HepG2 (cell line): ENCODE measurements around the gene DCP1B. TPM values are rescaled to one million over a fixed set of nuclear protein-coding genes. Genes with fewer than 3 reads are reported as not detected.
A peak's percentile ranks its signal among the peaks of the same experiment; 100 is the strongest.

Source experiments
- AGO1 ChIP-seq: fragments of 200-400 bp; formaldehyde crosslinking; IDR thresholded peaks from 2 replicates; pipeline ENCODE4 v1.6.1; 2017; ENCODE audit warnings: mild to moderate bottlenecking, low read depth, low read length, moderate library complexity; ENCODE audit not compliant: poor library complexity, severe bottlenecking
- ARID2 ChIP-seq: sonication (generic); formaldehyde crosslinking; IDR thresholded peaks from 2 replicates; pipeline ENCODE4 v1.8.1; 2022; ENCODE audit warnings: mild to moderate bottlenecking, missing genetic modification reagents, borderline replicate concordance
- CBFB ChIP-seq: sonication (generic); formaldehyde crosslinking; IDR thresholded peaks from 2 replicates; pipeline ENCODE4 v1.4.0; 2020; ENCODE audit warnings: missing genetic modification reagents
- FOXK2 ChIP-seq: fragments of 450-650 bp; IDR thresholded peaks from 2 replicates; pipeline ENCODE4 v1.6.1; 2016
- HNF4A ChIP-seq: sonication (generic); formaldehyde crosslinking; IDR thresholded peaks from 2 replicates; pipeline ENCODE4 v1.4.0; 2020; ENCODE audit warnings: missing genetic modification reagents
- KDM2A ChIP-seq: sonication (generic); formaldehyde crosslinking; IDR thresholded peaks from 2 replicates; pipeline ENCODE4 v1.4.0; 2020; ENCODE audit warnings: low read depth, missing genetic modification reagents, borderline replicate concordance
- MATR3 ChIP-seq: sonication (generic); formaldehyde crosslinking; IDR thresholded peaks from 2 replicates; pipeline ENCODE4 v1.4.0; 2020; ENCODE audit warnings: missing genetic modification reagents
- MAZ ChIP-seq, 2 experiments: sonication (generic) in 1 of 2; formaldehyde crosslinking in 1 of 2; IDR thresholded peaks; 2 replicates each; pipeline versions ENCODE4 v1.5.0 to v1.6.1; 2012 to 2020; ENCODE audit warnings: low read depth in 2 of 2, mild to moderate bottlenecking in 2 of 2, borderline replicate concordance in 1 of 2, improper control_type of control experiment in 1 of 2, low read length in 1 of 2, missing genetic modification reagents in 1 of 2, moderate library complexity in 1 of 2
- MEF2D ChIP-seq: sonication (generic); formaldehyde crosslinking; IDR thresholded peaks from 2 replicates; pipeline ENCODE4 v1.5.1; 2020; ENCODE audit warnings: mild to moderate bottlenecking, missing genetic modification reagents
- NFKB2 ChIP-seq: sonication (generic); formaldehyde crosslinking; IDR thresholded peaks from 2 replicates; pipeline ENCODE4 v1.4.0; 2020; ENCODE audit warnings: missing genetic modification reagents, borderline replicate concordance
- RNF2 ChIP-seq: fragments of 450-650 bp; conservative IDR thresholded peaks from 2 replicates; pipeline ENCODE4 v1.6.1; 2016; ENCODE audit warnings: low read depth
- SIX1 ChIP-seq: sonication (generic); formaldehyde crosslinking; IDR thresholded peaks from 2 replicates; pipeline ENCODE4 v1.4.0; 2020; ENCODE audit warnings: missing genetic modification reagents, borderline replicate concordance
- SP4 ChIP-seq: sonication (generic); formaldehyde crosslinking; IDR thresholded peaks from 2 replicates; pipeline ENCODE4 v1.8.1; 2023; ENCODE audit warnings: mild to moderate bottlenecking, missing genetic modification reagents
- TBX3 ChIP-seq: fragments of 450-650 bp; IDR thresholded peaks from 2 replicates; pipeline ENCODE4 v1.6.1; 2017; ENCODE audit warnings: antibody characterized with exemption, mild to moderate bottlenecking, inconsistent platforms, borderline replicate concordance
- TSC22D2 ChIP-seq: sonication (generic); formaldehyde crosslinking; IDR thresholded peaks from 2 replicates; pipeline ENCODE4 v1.5.1; 2020; ENCODE audit warnings: missing genetic modification reagents, mild to moderate bottlenecking, borderline replicate concordance
- ZFP36L2 ChIP-seq: sonication (generic); formaldehyde crosslinking; IDR thresholded peaks from 2 replicates; pipeline ENCODE4 v1.4.0; 2020; ENCODE audit warnings: missing genetic modification reagents
- ZFP37 ChIP-seq: sonication (generic); formaldehyde crosslinking; IDR thresholded peaks from 2 replicates; pipeline ENCODE4 v1.4.0; 2020; ENCODE audit warnings: missing genetic modification reagents, borderline replicate concordance
- ZNF256 ChIP-seq: sonication (generic); formaldehyde crosslinking; conservative IDR thresholded peaks from 2 replicates; pipeline ENCODE4 v1.4.0; 2020; ENCODE audit warnings: missing genetic modification reagents
- ZNF383 ChIP-seq: sonication (generic); formaldehyde crosslinking; IDR thresholded peaks from 2 replicates; pipeline ENCODE4 v1.4.0; 2020; ENCODE audit warnings: missing genetic modification reagents, mild to moderate bottlenecking, borderline replicate concordance
- ZNF446 ChIP-seq: sonication (generic); formaldehyde crosslinking; IDR thresholded peaks from 2 replicates; pipeline ENCODE4 v1.5.0; 2020; ENCODE audit warnings: mild to moderate bottlenecking, missing genetic modification reagents
- ZNF547 ChIP-seq: sonication (generic); formaldehyde crosslinking; IDR thresholded peaks from 2 replicates; pipeline ENCODE4 v1.5.1; 2020; ENCODE audit warnings: mild to moderate bottlenecking, missing genetic modification reagents
- ZNF567 ChIP-seq: sonication (generic); formaldehyde crosslinking; IDR thresholded peaks from 2 replicates; pipeline ENCODE4 v1.8.1; 2023; ENCODE audit warnings: mild to moderate bottlenecking, missing genetic modification reagents, borderline replicate concordance
- ZNF672 ChIP-seq: sonication (generic); formaldehyde crosslinking; IDR thresholded peaks from 2 replicates; pipeline ENCODE4 v1.8.1; 2022; ENCODE audit warnings: missing genetic modification reagents
- polyA plus RNA-seq, 8 experiments: library from polyadenylated mRNA; depleted of rRNA in 3 of 8; stranded (reverse) in 7 of 8; unstranded in 1 of 8; fragments of >200 nt; fragmentation: Illumina TruSeq in 4 of 8; extraction: Trizol in 4 of 8; gene quantifications; 2 replicates each; pipeline versions ENCODE4 v1.2.1 to v1.2.3, GENCODE V29; 2011 to 2016; ENCODE audit warnings: low read depth in 4 of 8, missing spikeins in 1 of 8, mixed read lengths in 1 of 8; ENCODE audit not compliant: insufficient read depth in 1 of 8
- total RNA-seq, 5 experiments: library from RNA; depleted of rRNA; stranded (reverse); fragments of >200 nt; fragmentation: Illumina TruSeq; extraction: Trizol; gene quantifications; 2 replicates each; pipeline ENCODE4 v1.2.3, GENCODE V29; 2016; ENCODE audit warnings: low read depth in 1 of 5
- TF ChIP-seq, protein P1 (sequence below): sonication (generic); formaldehyde crosslinking; IDR thresholded peaks from 2 replicates; pipeline ENCODE4 v1.8.1; 2022; ENCODE audit warnings: mild to moderate bottlenecking, missing genetic modification reagents
- TF ChIP-seq, protein P2 (sequence below): IDR thresholded peaks from 2 replicates; pipeline ENCODE4 v1.6.1; 2018; ENCODE audit warnings: missing genetic modification reagents, mild to moderate bottlenecking, missing compliant biosample characterization
- TF ChIP-seq, protein P3 (sequence below): sonication (generic); formaldehyde crosslinking; IDR thresholded peaks from 2 replicates; pipeline ENCODE4 v1.4.0; 2020; ENCODE audit warnings: mild to moderate bottlenecking, missing genetic modification reagents

Gene DCP1B
- total and polyA plus RNA-seq, 2 of the 13 experiments (the other 11 are each of a cell fraction or from before 2014, with no cell fraction given), result 11.4 to 27.2 TPM

DNA sequence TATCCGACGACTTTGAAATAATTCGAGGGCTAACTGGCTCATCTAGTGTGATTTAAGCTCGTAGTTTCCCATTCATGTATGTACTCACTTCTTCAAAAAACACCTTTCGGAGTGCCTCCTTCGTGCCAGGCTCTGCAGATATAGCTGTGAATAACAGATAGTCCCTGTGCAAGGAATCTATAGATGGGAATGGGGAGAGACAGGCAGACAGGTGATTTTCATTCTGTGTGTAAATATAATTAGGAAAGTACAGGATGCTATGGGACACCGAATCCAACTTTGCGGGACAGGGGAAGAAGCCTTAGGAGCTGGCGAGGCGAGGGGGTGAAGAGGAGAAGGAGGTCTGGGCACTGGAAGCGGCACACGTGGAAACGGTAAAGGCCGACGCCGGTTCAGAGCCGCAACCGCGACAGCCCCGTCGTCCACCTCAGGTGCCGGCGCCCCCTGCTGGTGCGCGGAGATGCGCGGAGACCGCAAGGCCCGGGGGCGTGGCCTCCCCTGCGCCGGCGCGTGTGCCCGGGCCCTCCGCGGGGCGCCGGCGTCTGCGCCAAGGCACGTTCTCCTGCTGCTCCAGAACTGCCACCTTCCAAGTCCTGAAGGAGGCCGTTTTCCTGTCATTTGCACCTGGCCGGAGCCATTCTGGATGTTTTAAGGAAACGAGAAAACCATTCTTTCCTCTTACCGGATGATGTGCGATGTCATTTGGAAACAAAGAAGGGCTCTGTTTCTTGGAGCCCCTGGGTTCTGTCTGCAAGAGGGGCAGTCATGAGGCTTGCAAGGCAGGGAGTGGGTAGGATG is 30.6 kb upstream of the DCP1B start (continued):
- TF ChIP-seq, protein P1, sequence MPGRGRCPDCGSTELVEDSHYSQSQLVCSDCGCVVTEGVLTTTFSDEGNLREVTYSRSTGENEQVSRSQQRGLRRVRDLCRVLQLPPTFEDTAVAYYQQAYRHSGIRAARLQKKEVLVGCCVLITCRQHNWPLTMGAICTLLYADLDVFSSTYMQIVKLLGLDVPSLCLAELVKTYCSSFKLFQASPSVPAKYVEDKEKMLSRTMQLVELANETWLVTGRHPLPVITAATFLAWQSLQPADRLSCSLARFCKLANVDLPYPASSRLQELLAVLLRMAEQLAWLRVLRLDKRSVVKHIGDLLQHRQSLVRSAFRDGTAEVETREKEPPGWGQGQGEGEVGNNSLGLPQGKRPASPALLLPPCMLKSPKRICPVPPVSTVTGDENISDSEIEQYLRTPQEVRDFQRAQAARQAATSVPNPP (CRISPR knock-in tag), result peak; percentile 81; the same call in 1 of the 2 replicates
- TF ChIP-seq MATR3, result no peak
- TF ChIP-seq, protein P2, sequence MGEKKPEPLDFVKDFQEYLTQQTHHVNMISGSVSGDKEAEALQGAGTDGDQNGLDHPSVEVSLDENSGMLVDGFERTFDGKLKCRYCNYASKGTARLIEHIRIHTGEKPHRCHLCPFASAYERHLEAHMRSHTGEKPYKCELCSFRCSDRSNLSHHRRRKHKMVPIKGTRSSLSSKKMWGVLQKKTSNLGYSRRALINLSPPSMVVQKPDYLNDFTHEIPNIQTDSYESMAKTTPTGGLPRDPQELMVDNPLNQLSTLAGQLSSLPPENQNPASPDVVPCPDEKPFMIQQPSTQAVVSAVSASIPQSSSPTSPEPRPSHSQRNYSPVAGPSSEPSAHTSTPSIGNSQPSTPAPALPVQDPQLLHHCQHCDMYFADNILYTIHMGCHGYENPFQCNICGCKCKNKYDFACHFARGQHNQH (CRISPR knock-in tag), result no peak
- TF ChIP-seq ARID2 (CRISPR knock-in tag), result peak; percentile 73; the same call in 1 of the 2 replicates
- no peak for TF ChIP-seq TBX3
- TF ChIP-seq AGO1, result peak; percentile 47
- TF ChIP-seq KDM2A (CRISPR knock-in tag), result peak; percentile 73; the same call in 1 of the 2 replicates
- TF ChIP-seq, protein P3, sequence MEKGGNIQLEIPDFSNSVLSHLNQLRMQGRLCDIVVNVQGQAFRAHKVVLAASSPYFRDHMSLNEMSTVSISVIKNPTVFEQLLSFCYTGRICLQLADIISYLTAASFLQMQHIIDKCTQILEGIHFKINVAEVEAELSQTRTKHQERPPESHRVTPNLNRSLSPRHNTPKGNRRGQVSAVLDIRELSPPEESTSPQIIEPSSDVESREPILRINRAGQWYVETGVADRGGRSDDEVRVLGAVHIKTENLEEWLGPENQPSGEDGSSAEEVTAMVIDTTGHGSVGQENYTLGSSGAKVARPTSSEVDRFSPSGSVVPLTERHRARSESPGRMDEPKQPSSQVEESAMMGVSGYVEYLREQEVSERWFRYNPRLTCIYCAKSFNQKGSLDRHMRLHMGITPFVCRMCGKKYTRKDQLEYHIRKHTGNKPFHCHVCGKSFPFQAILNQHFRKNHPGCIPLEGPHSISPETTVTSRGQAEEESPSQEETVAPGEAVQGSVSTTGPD, result no peak
- TF ChIP-seq ZNF383, result no peak
- 0 out of 2 replicates have a peak, but pooled peaks have one; percentile 58 for TF ChIP-seq ZNF446
- TF ChIP-seq FOXK2, result no peak
- TF ChIP-seq ZNF672 (CRISPR knock-in tag), result no peak
- peak; percentile 88; the same call in 1 of the 2 replicates for TF ChIP-seq ZNF567 (CRISPR knock-in tag)
- TF ChIP-seq HNF4A (CRISPR knock-in tag), result no peak
- TF ChIP-seq TSC22D2 (CRISPR knock-in tag), result peak; percentile 70; the same call in 1 of the 2 replicates
- peak; percentile 74; the same call in 1 of the 2 replicates for TF ChIP-seq RNF2
- TF ChIP-seq ZFP37 (CRISPR knock-in tag), result peak; percentile 59; the same call in 1 of the 2 replicates
- TF ChIP-seq NFKB2 (CRISPR knock-in tag), result peak; percentile 75; the same call in 1 of the 2 replicates
- TF ChIP-seq ZNF547, result peak; percentile 61; the same call in 1 of the 2 replicates
- 0 out of 2 replicates have a peak, but pooled peaks have one; percentile 43 for TF ChIP-seq ZNF256 (CRISPR knock-in tag)
- no peak for TF ChIP-seq MAZ (IDR thresholded peaks at IDR 0.05; ENCODE audit: borderline replicate concordance, low read depth, low read length)
- TF ChIP-seq MAZ (CRISPR knock-in tag; IDR thresholded peaks at IDR 0.05; ENCODE audit: low read depth), result peak; percentile 69; the same call in 1 of the 2 replicates
- peak; percentile 83 for TF ChIP-seq CBFB (CRISPR knock-in tag)
- no peak for TF ChIP-seq SIX1 (CRISPR knock-in tag)
- TF ChIP-seq MEF2D (CRISPR knock-in tag), result no peak
- TF ChIP-seq ZFP36L2 (CRISPR knock-in tag), result no peak
- TF ChIP-seq SP4 (CRISPR knock-in tag), result peak; percentile 67
